ENCODE measurements around the gene RRAS.
"Not testable (repeated sequence)": the region's sequence is repeated elsewhere in the genome, so short reads cannot be mapped to it uniquely, and the experiment has no call there.

- not testable (repeated sequence) for TF ChIP-seq CTCF (IDR thresholded peaks at IDR 0.05); POLR2AphosphoS5 (IDR thresholded peaks at IDR 0.05); EP300 (IDR thresholded peaks at IDR 0.05); POLR2A (IDR thresholded peaks at IDR 0.05; ENCODE audit: low read depth)
Observed at GRCh38 chr19:49617860-49618259, 22.1 kb downstream of the RRAS start.
